GM15510 (cell line): ENCODE data around the gene ANKS1A.

Source experiments
- POLR2A ChIP-seq: IDR thresholded peaks from 3 replicates; pipeline ENCODE4 v1.6.1; 2011; ENCODE audit warnings: borderline replicate concordance; ENCODE audit not compliant: insufficient read length; ENCODE audit errors: extremely low read depth

Gene ANKS1A

GRCh38 chr6:34958734-34959133 lies 69.7 kb downstream of the ANKS1A start:
- no peak for TF ChIP-seq POLR2A

DNA sequence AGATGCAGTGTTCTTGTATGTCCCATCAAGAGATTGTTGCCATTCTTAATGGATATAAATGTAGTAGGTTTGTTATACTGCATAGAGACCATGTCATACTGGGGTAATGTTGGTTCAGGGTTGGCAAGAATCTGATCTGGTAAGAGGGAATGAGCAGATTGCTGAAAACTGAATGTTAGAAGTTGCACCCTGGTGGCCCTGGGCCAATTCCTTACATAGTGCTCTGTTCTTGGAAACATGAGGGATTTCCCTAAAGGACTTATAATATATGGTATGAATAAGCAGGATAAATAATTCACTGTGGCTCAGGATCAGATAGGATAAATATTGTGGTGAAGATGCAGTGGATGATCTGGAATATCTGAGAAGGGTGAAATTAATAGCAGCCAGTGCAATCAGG lies 70.2 kb downstream of the ANKS1A start:
- TF ChIP-seq POLR2A: no peak

GRCh38 chr6:34961082-34961481 lies 72.0 kb downstream of the ANKS1A start:
- TF ChIP-seq POLR2A: no peak

GRCh38 chr6:34961574-34961973 lies 72.5 kb downstream of the ANKS1A start:
- no peak for TF ChIP-seq POLR2A

GRCh38 chr6:34964564-34964963 lies 75.5 kb downstream of the ANKS1A start:
- TF ChIP-seq POLR2A: no peak

DNA sequence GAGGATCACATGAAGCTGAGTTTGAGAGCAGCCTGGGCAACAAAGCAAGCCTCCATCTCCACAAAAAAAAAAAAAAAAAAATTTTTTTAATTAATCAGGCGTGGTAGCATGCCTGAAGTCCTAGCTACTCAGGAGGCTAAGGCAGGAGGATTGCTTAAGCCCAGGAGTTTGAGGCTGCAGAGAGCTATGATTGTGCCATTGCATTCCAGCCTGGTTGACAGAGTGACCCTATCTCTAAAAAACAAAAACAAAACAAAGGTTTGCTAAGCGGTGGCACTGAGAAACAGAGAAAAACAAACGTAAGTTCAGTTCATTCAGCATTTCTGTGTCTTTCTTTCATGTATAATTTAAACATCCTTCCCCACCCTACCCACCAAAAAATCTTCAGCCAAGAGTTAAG lies 78.4 kb downstream of the ANKS1A start:
- TF ChIP-seq POLR2A: no peak

DNA sequence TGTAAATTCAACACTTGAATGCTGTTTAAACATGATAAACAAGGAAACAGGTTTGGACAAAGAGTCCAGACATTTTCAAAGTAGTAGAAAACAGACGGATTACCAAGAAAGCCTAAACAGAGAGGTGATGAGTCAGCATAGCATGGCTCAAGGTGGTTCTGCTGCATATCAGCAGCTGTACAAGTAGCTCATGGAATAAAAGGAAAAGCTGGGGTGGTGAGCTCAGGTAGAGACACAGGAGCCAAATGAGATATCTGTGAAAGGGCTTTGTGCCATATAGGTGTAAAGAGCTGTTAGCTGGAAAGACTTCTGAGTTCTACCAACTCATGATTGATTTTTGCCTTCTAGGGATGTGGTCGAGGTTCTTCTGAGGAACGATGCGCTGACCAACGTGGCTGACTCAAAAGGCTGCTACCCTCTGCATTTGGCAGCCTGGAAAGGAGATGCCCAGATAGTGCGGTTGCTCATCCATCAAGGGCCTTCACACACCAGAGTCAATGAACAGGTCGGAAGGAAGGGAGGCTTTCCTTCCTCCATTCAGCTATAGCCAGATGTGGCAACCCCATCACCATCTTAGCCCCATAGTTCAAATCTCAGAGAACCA lies 80.7 kb downstream of the ANKS1A start:
- TF ChIP-seq POLR2A: no peak

DNA sequence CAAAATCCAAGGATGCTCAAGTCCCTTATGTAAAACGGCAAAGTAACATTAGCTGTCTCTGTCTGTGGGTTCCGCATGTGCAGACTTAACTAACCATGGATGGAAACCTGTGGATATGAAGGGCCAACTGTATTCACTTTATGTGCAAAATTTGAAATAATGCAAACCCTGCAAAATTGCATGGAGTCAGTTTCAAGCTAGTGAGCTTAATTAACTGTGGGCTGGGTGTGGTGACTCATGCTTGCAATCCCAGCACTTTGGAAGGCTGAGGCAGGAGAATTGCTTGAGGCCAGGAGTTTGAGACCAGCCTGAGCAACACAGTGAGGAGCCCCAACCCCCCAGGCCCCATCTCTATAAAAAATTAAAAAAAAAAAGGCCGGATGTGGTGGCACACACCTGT lies 81.4 kb downstream of the ANKS1A start:
- no peak for TF ChIP-seq POLR2A

DNA sequence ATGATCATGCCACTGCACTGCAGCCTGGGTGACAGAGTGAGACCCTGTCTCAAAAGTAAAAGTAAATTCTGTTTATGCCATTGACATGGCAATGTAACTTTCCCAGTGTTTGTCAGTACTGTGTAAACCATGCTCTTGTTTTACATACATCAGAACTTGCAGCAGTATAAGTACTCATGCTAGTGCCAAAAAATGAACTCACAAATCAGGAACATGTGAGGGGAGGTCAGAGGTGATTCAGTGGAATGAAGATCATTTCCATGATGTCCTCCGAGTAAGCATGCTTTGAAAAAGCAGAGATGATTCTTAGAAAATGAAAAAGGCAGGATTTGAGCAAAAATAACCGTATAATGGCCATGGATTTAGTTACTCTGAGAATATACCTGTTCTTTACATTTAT lies 81.9 kb downstream of the ANKS1A start:
- TF ChIP-seq POLR2A: no peak

GRCh38 chr6:34973547-34974248 lies 84.6 kb downstream of the ANKS1A start:
- TF ChIP-seq POLR2A: no peak

GRCh38 chr6:34974249-34974642 lies 85.2 kb downstream of the ANKS1A start:
- no peak for TF ChIP-seq POLR2A

DNA sequence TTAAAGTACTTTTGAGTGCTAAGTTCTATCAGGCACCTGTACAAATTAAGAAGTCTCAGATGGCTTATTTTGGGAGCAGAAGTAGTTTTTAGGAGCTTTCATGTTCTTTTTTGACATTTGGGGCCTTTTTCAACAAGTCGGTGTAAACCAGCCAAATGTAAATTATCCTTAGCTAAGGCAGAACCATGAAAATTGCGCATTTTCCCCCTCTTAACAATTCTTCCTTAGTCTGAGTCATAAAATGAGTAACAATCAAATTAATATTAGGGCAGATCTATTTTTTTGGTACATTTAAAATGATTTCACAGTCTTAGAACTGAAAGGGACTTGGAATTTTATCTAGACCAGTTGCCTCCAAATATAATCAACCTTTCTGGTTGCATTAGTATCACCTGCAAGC lies 87.2 kb downstream of the ANKS1A start:
- no peak for TF ChIP-seq POLR2A

GRCh38 chr6:34979218-34979617 lies 90.2 kb downstream of the ANKS1A start:
- TF ChIP-seq POLR2A: no peak

DNA sequence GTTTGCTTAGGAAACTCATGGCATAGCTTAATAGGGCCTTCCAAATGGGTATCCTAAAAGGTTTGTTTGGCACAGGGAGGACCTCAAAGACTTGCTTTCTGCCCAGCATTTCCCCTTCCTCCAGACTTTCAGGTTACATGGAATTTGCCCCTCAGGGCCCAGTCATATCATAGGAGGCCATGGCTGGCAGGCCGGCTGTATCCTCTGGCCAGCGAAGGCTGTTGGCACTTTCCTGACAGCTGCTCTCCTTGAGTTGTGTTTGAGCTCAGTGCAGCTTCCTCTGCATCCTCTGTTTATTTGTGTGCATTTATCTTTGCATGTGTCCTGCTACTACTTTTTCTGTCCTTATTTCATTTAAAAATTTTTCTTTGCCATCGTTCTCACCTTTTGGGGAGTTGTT lies 90.9 kb downstream of the ANKS1A start:
- no peak for TF ChIP-seq POLR2A

DNA sequence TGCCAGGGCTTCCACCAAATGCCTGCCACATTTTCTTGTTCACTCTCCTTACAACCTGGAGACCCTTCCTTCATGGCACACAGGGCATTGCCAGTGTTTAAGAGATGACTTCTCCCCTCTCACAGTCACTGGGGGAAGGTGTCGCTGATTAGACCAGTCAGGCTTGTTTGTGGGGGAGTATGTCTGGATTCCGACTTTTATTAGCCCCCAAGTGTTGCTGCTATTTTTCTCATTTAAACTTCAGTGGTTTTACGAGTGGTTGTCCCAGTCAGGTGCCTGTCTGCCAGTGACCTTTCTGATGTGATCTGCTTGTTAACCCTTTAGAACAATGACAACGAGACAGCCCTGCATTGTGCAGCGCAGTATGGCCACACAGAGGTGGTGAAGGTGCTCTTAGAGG lies 92.3 kb downstream of the ANKS1A start:
- TF ChIP-seq POLR2A: no peak

GRCh38 chr6:34981951-34982350 lies 92.9 kb downstream of the ANKS1A start:
- no peak for TF ChIP-seq POLR2A
